GM21529 (cell line): Measurements from ENCODE around the gene RSPRY1.
"Not testable (repeated sequence)": the region's sequence is repeated elsewhere in the genome, so short reads cannot be mapped to it uniquely, and the experiment has no call there.

ENCODE experiments used
- ATAC-seq: cut with Tn5 transposase; IDR thresholded peaks from one replicate; pipeline ENCODE4 v1.9.1; 2021; ENCODE audit not compliant: unreplicated experiment

The RSPRY1 gene

DNA sequence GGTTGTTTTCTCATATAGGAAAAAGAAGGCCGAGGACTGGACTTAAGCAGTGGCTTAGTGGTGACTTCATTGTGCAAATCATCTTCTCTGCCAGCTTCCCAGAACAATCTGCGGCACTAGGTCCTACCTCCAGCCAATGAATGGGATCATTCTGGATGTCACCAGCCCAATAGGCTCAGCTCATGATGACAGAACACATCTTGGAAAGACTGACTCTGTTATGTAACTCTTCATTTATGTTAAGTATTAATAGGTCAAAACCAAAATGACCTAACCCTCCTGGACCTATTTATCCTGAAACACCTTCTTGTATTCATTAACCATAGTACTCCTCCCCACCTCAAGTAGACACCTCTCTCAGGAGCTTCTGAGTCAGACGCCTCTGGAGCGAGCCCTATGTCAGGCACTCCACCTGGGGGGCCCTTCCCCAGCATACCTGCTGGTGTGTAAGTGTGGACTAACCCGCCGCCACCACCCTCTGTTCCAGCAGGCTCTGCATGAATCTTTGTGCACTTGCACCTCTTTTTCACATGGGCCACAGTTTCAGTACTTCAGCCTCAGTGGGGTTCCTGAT is 66.1 kb downstream of the RSPRY1 start:
- ATAC-seq: no peak

DNA sequence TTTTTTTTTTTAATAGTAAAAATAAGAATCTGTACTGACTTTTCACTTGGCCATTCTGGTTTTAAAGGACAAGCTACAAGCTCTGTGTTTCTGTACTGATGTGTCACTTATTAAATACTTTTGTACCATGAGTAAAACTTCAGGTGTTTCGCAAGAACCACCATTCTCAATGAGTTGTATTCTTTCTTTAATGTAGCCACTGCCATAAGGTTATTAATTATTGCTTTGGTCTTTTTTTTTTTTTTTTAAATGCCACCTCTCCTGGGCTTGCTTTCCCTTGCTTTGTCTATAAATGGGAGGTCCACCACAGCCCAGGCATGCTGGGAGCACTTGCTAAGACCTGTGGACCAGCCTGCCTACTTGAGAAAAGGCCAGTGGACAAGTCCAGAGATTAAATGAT is 67.3 kb downstream of the RSPRY1 start:
- no peak for ATAC-seq

DNA sequence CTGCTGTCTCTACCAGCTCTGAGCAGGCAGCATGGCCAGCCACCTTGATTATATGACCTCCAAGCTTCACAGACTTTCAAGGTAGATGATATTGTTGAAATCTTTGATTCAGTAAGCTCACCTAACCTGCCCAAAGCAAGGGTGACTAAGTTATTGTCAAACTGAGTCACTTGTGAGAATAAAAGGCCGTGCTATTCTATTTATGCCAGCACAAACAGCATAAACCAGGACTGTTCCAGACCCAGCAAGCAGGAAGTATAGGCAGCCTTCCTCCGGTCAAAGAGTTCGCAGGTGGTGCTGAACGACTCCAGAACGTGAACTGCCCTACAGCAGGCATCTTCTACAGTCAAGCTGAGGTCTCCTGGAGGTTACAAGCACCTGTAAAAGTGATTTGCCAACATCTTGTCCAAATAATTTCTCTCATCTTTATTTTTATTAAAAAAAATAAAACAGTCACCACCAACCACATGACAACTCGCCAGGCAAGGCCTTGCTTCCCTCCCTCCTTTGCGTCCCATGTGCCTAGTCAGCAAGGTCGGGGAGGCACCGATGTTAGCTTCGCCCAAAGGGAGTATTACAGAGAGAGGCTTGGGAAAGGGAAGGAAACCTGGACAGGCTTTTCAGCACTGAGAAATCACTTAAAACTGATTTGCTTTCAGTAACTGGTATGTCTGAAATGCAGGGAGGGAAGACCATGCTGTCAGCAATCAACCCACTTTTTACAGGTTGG is 69.7 kb downstream of the RSPRY1 start:
- ATAC-seq: no peak

DNA sequence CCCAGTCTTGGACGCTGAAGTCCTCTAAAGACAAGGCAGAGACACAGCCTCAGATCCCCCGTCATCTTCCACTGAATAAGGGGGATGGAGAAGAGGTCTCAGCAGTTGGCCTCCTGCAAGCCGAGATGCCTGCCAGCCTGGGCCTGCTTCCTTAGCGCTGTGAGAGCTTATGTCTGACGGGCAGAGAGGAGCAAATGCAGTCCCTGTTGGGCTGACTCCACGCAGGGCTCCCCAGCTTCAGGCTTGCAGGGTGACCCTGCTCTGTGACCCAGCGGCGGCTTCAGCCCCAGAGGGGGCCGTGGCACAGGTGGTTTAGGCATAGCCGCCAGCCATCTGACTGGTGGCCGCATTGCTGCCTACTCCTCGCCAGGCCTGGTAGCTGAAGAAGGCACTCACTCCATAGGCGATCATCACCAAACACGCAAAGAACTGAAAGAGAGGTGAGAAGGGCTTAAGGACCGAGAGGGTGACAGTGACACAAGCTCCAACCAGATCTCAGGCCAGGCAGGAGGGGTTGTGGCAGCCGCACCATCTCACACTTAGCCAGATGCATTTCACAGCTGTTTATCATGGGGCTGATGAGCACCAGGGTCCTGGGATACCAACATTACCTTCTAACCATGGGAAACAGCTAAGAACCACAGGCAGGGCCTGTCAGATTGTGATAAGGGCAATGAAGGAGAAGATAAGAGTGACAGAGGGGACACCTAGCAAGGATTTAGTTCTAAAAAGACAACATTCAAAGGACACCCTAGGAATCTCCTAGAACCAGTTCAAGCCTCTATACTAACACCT is 70.7 kb downstream of the RSPRY1 start:
- ATAC-seq: no peak

DNA sequence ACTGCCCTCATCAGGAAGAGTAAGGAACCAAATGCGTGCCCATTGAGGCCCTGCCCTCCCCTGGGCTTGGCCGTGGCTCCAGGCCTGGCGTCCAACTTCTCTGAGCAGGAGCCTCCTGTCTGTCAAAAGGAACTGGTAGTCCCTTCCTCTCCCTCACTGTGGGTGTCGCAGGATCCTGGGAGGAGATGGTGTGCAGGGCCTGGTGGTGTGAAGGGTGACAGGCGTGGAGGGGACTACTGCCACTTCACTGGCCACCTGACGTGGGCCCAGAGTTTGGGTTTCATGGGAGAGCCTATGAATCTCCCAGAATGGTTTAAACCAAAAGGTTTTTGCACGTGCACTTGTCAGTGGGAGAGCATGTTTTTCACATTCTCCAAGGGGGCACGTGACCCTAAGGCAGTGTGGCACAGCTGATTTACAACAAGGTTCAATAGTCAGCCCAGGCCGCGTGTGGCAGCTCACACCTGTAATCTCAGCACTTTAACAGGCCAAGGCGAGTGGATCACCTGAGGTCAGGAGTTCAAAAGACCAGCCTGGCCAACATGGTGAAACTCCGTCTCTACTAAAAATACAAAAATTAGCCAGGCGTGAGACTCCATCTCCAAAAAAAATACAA is 71.4 kb downstream of the RSPRY1 start:
- no peak for ATAC-seq

DNA sequence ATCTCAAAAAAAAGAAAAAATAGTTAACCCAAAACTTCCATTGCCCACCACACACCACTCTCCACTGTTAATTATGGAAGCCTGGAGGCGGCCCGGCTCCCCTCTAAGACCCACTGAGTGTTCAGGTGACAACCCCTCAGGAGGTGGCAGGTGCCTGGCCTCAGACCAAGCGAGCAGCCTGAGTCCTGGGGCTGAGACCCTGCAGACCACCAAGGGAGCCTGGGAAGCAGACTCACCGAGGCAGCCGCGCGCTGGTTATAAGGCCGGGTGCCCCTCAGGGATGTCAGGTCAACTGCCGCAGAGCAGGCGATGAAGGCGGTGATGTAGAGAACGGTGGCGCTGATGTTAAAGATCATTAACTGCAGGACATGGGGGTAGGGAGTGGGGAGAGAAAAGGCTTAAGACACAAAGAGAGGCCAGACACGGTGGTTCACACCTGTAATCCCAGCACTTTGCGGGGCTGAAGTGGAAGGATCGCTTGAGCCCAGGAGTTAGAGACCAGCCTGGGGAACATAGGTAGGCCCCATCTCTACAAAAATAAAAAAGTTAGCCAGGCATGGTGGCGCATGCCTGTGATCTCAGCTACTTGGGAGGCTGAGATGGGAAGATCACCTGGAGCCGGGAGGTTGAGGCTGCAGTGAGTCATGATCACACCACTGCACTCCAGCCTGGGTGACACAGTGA is 72.2 kb downstream of the RSPRY1 start:
- no peak for ATAC-seq

DNA sequence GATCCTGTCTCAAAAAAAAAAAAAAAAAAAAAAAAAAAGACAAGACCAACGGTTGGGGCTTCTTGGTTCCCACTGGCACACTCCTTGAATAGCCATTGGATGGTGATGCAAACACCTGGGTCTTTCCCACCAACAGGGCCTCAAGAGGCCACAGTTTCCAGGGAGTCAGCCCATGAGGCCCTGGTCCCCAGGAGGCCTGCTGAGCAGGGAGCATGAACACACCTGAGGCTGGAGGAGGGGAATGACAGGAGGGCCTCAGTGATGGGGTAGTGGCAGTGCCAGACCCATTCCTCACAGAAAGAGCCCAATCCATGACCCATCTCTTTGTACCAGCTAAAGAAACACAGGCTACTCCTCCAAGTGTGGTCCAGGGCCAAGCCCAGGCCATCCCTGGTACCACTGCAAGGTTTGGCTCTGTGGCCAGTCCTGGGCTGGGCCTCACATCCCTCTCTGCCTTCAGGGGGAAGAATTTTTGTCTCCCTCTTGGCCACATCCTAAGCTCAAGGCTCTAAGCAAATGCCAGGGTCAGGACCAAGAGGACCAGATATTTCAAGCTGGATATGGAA is 72.9 kb downstream of the RSPRY1 start:
- ATAC-seq: no peak

DNA sequence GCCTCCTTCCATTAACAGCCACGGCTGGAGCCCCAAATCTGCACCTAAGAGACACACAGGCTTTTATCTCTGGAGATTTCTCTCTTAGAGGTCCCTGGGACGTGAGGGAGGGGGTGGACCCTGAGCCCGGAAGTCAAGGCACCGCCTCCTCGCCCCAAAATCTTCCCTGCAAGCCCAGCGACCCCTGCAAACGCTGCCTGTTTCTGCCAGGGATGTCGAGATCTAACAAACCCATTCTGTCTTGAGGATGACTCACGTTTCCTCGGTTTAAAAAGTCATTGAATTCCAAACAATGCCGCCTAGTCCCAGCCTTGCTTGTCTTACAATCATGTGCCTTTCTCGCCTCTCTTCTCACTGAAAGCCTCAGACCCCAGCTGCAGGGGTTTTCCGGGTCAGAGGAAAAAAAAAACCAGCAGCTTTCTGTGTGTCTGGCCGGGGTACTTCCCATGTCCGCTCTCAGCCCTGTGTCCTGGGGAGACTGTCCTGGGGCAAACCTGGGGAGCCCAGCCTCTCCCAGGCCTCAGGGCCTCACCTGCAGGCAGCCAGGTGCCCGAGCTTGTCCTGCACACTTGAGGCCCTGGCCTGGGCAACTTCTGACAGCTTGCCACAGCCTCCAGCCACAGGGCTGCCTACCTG is 74.3 kb downstream of the RSPRY1 start:
- ATAC-seq: peak; percentile 41

DNA sequence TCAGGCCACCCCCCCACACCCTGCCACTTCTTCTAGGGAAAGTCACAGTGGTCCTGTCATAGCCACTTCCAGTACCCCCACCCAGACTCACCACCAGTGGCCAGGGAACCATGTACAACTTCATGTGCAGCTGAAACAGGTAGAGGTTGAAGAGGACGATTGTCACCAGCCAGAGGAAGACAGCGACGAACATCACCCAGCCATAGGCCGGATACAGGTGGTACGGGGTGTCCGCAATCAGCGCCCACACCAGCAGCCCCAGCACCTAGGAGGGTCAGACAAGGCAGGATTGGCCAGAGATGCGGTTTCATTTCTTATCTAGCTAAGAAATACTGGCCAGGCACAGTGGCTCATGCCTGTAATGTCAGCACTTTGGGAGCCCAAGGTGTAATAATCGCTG is 75.7 kb downstream of the RSPRY1 start:
- ATAC-seq: no peak

DNA sequence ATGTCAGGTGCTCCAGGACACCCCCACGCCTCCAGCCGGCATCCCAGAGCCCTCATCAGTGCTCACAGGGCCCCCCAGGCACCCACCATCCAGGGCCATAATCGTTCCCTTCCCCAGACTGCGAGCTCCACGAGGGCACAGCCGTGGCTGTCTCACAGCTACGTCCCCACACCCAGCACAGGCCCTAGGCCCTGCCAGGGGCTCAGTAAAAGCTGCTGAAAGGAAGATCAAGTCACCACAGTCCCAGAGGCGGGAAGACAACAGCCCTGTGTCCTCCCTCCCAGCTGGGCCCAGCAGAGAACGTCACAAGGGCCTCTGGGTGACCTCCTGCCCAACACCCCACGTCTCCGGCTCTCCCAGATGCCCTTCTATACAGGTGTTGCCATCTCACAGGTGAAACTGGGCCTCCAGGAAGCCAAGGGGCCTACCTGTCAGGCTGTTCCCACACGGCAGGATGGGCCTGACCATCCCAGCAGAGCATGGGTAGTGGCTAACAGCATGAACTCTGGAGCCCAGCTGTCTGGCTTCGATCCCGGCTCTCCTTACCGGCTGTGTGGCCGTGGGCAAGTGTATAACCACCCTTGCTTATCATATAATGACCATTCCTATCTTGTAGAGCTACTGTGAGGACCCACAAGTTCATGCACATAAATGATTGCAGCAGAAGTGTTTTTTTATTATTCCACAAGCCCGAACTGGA is 76.9 kb downstream of the RSPRY1 start:
- no peak for ATAC-seq

DNA sequence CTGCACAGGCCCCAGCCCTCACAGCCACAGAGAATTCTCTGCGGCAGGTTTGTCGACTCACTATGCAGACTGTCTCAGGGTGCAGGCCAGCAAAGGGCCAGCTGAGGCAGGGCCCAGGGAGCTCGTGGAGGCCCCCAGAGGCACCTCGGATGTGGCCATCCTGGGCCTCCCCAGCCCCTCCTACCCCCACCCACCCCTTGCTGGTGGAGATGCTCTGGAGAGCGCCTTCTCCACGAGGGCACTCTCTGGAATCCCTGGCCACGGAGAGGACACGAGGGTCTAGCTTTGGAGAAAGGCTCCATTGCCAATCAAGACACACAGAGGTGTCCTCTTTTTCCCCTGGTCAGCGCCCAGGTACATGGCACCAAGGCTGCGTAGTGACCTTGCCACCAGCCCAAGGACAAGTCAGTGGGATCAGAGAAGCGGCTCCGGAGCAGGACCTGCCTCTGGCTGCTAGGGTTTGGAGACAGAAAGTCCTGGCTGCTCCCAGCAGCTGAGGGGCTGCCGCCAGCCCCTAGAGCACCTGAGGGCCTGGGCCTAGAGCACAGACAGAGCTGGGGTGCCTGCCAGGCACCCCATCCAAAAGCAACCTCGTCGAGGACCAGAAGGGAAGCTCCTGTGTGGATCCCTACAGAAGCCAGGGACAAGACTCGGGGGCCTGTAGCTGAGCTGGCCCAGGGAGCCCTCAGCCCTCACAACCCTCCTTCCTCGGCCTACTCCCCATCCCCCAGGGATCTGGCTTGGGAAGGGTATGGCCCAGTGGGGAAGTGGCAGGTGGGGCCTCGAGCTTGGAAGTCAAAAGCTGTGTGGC is 77.6 kb downstream of the RSPRY1 start:
- no peak for ATAC-seq

DNA sequence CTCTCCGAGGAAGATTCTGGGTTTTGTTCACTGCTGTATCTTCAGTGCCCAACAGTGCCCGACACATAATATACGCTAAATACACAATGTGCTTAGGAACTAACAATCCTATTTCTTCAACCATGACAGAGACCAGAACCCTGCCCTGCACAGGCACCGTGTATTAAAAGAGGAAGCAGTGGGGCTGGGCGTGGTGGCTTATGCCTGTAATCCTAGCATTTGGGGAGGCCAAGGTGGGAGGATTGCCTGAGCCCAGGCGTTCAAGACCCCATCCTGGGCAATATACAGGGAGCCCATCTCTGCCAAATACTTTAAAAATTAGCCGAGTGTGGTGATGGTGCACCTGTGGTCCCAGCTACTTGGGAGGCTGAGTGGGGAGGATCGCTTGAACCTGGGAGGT is 78.3 kb downstream of the RSPRY1 start:
- ATAC-seq: no peak

DNA sequence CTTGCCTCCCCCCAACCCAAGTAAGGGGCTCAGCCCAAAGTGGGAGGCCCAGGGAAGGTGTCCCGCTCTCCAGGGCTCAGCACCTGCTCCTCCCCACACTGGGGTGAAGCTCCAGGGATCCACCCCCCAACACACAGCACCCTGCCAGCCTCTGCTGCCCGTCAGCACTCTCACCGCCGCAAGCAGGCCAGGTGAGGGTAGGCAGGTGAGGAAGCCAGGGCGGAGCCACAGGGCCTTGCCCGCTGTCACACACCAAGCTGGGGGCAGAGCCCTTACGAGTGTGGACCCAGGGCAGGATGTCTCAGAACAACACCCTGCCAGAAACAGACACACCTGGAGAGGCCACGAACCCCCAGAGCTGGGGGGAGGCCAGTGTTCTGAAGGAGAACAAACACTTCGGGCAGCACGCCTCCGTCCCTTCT is 78.8 kb downstream of the RSPRY1 start:
- ATAC-seq: no peak

DNA sequence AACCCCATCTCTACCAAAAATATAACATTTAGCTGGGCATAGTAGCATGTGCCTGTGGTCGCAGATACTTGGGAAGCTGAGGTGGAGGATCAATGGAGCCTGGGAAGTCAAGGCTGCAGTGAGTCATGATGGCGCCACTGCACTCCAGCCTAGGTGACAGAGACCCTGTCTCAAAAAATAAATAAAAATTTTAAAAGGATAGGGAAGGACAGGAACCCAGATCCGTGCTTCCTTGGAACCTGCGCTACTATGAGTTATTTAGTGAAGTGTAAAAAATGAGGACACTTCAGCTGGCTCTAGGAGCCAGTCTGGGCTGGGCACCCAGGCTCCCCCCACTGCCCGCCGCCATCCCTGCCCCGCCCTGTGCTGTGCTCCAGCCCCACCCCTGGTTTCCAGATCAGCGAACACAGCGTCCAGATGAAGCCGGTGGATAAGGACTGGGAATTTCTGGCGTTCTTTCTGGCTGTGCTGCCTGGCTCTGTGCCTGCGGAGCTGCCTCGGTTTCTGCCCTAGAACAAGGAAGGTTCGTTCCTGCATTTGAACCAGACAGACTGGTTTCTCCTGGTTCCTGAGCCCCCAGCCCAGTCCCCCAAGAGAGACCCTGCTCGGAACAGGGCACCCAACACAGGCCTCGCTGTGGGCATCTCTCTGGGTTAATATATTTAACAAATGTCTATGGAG is 79.9 kb downstream of the RSPRY1 start:
- ATAC-seq: no peak

DNA sequence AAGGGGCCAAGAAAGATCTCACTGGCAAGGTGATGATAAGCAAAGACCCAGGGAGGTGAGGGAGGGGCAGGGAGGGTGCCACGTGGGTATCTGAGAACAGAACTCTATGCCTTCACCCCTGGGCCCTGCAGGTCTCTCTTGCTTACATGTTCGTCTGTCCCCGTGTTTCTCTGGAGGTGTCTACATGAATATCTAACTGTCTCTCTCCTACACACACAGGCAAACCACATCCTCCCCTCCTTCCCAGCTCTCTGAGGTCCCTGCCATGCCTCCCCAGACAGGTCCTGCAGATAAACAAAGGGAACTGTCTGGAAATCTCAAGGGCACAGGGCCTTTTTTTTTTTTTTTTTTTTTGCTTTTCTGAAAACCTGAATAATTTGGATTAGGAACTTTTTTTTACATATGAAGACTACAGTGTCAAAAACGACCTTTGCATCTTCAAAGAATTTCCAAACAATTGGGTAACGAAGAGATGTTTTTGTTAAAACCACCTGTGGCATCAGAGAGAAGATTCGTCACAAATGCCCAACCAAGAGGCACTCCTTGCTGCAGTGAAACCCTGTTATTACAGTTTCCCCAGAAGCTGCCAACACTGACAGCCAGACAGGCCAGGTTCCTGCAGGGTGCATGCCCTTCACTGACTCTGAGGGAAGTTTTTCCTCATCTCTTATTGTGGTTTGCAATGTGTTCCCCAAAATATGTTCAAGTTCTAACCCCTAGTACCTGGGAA is 80.6 kb downstream of the RSPRY1 start:
- no peak for ATAC-seq

DNA sequence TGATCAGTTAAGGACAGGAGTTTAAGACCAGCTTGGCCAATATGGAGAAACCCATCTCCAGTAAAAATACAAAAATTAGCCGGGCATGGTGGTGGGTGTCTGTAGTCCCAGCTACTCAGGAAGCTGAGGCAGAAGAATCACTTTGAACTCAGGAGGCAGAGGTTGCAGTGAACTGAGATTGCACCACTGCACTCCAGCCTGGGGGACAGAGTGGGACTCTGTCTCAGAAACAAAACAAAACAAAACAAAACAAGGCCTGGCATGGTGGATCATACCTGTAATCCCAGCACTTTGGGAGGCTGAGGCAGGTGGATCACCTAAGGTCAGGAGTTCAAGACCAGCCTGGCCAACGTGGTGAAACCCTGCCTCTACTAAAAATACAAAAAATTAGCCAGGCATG is 81.2 kb downstream of the RSPRY1 start:
- not testable (repeated sequence) for ATAC-seq
